Measurements from ENCODE around the gene FAM193A.
"Not testable (repeated sequence)": the region's sequence is repeated elsewhere in the genome, so short reads cannot be mapped to it uniquely, and the experiment has no call there.

Gene FAM193A

GRCh38 chr4:2662598-2662997 lies 126.2 kb downstream of the FAM193A start:
- no peak for DNase-seq

GRCh38 chr4:2663275-2663674 lies 126.8 kb downstream of the FAM193A start:
- DNase-seq: no peak

- DNase-seq: no peak
Measured at GRCh38 chr4:2666722-2667247, 130.3 kb downstream of the FAM193A start.

GRCh38 chr4:2667428-2667827 lies 131.0 kb downstream of the FAM193A start:
- DNase-seq: no peak

- no peak for DNase-seq
Measured at GRCh38 chr4:2671267-2671895, 134.9 kb downstream of the FAM193A start.

- DNase-seq: no peak
Measured at GRCh38 chr4:2672082-2672481, 135.6 kb downstream of the FAM193A start.

GRCh38 chr4:2672700-2673099 lies 136.3 kb downstream of the FAM193A start:
- no peak for DNase-seq

- no peak for DNase-seq
Measured at GRCh38 chr4:2673157-2673556, 136.7 kb downstream of the FAM193A start.

- DNase-seq: not testable (repeated sequence)
Measured at GRCh38 chr4:2679762-2680161, 143.3 kb downstream of the FAM193A start.

- no peak for DNase-seq
Measured at GRCh38 chr4:2684486-2684885, 148.0 kb downstream of the FAM193A start.

- no peak for DNase-seq
Measured at GRCh38 chr4:2685541-2685940, 149.1 kb downstream of the FAM193A start.

GRCh38 chr4:2686379-2687265 lies 150.2 kb downstream of the FAM193A start:
- no peak for DNase-seq

- no peak for DNase-seq
Measured at GRCh38 chr4:2688281-2688680, 151.8 kb downstream of the FAM193A start.

- DNase-seq: no peak
Measured at GRCh38 chr4:2688697-2689096, 152.2 kb downstream of the FAM193A start.

GRCh38 chr4:2689114-2689513 lies 152.7 kb downstream of the FAM193A start:
- no peak for DNase-seq

- no peak for DNase-seq
Measured at GRCh38 chr4:2689825-2690700, 153.6 kb downstream of the FAM193A start.

- no peak for DNase-seq
Measured at GRCh38 chr4:2691313-2691712, 154.9 kb downstream of the FAM193A start.

GRCh38 chr4:2691952-2692435 lies 155.5 kb downstream of the FAM193A start:
- DNase-seq: no peak

GRCh38 chr4:2694691-2695090 lies 158.2 kb downstream of the FAM193A start:
- no peak for DNase-seq

- no peak for DNase-seq
Measured at GRCh38 chr4:2695346-2696060, 159.1 kb downstream of the FAM193A start.

GRCh38 chr4:2696423-2696822 lies 160.0 kb downstream of the FAM193A start:
- DNase-seq: no peak

GRCh38 chr4:2697995-2698414 lies 161.6 kb downstream of the FAM193A start:
- no peak for DNase-seq

Measured in activated CD4-positive, CD25-positive, alpha-beta regulatory T cell (primary cell).